PC-9 (cell line): ENCODE results near the gene TTLL9. TPM values are rescaled to one million over a fixed set of nuclear protein-coding genes. Genes with fewer than 3 reads are reported as not detected.

Experiments used
- BruUV-seq: library from RNA; stranded (reverse); fragments of 400-500 nt; replicated peaks from 2 replicates; lab custom pipeline; 2021; lab: Mats Ljungman, UMichigan
- CTCF ChIA-PET: fragments of 300-600 bp; sonication (Branson Sonifier 250); formaldehyde crosslinking; loops from one replicate; lab custom pipeline; 2022; ENCODE audit warnings: antibody characterized with exemption; lab: Charles Lee
- POLR2A ChIA-PET: fragments of 300-600 bp; sonication (Branson Sonifier 250); formaldehyde crosslinking; loops from one replicate; lab custom pipeline; 2022; ENCODE audit warnings: antibody characterized with exemption; ENCODE audit not compliant: unreplicated experiment; lab: Charles Lee
- DNase-seq, 2 experiments: peaks; one replicate each; pipeline versions ENCODE4 v3.0.0 to v3.0.0-alpha.2; 2015 to 2022; ENCODE audit warnings: mixed read lengths in 1 of 2
- H2AFZ ChIP-seq: fragments of 200-600 bp; sonication (generic); 2 replicates; pipeline ENCODE4 v1.8.1; 2017; ENCODE audit warnings: antibody characterized with exemption
- H3F3A ChIP-seq: fragments of 200-600 bp; sonication (generic); 2 replicates; pipeline ENCODE4 v1.8.1; 2017; ENCODE audit warnings: antibody characterized with exemption, mild to moderate bottlenecking, low read depth; ENCODE audit not compliant: insufficient read depth
- H3K27ac ChIP-seq: fragments of 200-600 bp; sonication (generic); 2 replicates; pipeline ENCODE4 v1.6.1; 2016; ENCODE audit warnings: mixed run types
- H3K27me3 ChIP-seq: fragments of 200-600 bp; sonication (generic); 2 replicates; pipeline ENCODE4 v1.6.1; 2016; ENCODE audit warnings: low read depth, mixed run types; ENCODE audit not compliant: insufficient read depth
- H3K36me3 ChIP-seq: fragments of 200-600 bp; sonication (generic); 2 replicates; pipeline ENCODE4 v1.6.1; 2016; ENCODE audit warnings: low read depth, mixed run types
- H3K4me1 ChIP-seq: fragments of 200-600 bp; sonication (generic); replicated peaks from 2 replicates; pipeline ENCODE4 v1.6.1; 2016; ENCODE audit warnings: mixed run types; ENCODE audit not compliant: insufficient read depth
- H3K4me2 ChIP-seq: fragments of 200-600 bp; sonication (generic); 2 replicates; pipeline ENCODE4 v1.6.1; 2017; ENCODE audit warnings: mixed run types
- H3K4me3 ChIP-seq: fragments of 200-600 bp; sonication (generic); 2 replicates; pipeline ENCODE4 v1.6.1; 2016; ENCODE audit warnings: mixed run types
- H3K79me2 ChIP-seq: fragments of 200-600 bp; sonication (generic); 2 replicates; pipeline ENCODE4 v1.6.1; 2017; ENCODE audit warnings: low read depth, mixed run types
- H3K9me2 ChIP-seq: fragments of 200-600 bp; sonication (generic); 2 replicates; pipeline ENCODE4 v1.8.1; 2017; ENCODE audit warnings: mild to moderate bottlenecking; ENCODE audit not compliant: insufficient read depth
- H3K9me3 ChIP-seq: fragments of 200-600 bp; sonication (generic); 2 replicates; pipeline ENCODE4 v1.8.1; 2016; ENCODE audit warnings: low read depth; ENCODE audit not compliant: insufficient read depth
- H4K20me1 ChIP-seq: fragments of 200-600 bp; sonication (generic); 2 replicates; pipeline ENCODE4 v1.8.1; 2017; ENCODE audit not compliant: insufficient read depth
- EZH2 ChIP-seq: fragments of 200-600 bp; sonication (generic); IDR thresholded peaks from 2 replicates; pipeline ENCODE4 v1.8.0; 2017; ENCODE audit warnings: antibody characterized with exemption, low read depth
- intact Hi-C: fragments of 100-400 bp; cut with micrococcal nuclease; formaldehyde crosslinking; loops from one replicate; pipeline ENCODE4 v1.10.0; 2022; ENCODE audit not compliant: unreplicated experiment
- total RNA-seq: library from RNA; stranded (reverse); gene quantifications from 2 replicates; pipeline ENCODE4 v1.2.3, GENCODE V29; 2021
- TF ChIP-seq, protein P1 (sequence below): fragments of 200-600 bp; sonication (generic); conservative IDR thresholded peaks from 2 replicates; pipeline ENCODE4 v1.6.1; 2017; ENCODE audit warnings: mixed run types, antibody characterized with exemption, mild to moderate bottlenecking, moderate library complexity

The TTLL9 gene
- total RNA-seq, 1 experiment from 2014 or later, result 1.8 TPM

DNA sequence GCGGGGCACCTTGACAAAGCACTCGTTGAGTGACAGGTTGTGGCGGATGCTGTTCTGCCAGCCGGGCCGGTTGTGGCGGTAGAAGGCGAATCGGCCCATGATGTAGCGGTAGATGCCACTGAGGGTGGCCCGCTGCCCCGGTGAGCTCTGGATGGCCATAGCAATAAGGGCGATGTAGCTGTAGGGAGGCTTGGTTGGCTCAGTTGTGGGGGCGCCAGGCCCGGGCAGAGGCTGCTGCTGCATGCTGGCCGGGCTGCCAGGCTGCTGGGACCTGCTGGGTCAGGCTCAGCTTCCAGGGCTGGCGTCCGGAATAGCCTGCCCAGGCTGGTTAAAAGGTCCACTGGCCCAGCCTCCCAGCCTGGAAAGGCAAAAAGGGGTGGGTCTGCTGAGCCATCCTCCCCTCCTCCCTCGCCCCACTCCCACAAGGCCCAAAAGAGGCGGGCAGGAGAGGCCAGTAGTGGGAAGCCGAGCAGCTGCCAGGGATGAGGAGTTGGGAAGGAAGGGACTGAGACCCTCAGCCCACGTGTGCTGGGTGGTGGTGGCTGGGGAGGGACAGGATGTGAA, 25.1 kb upstream of the TTLL9 start, which contains the start of gene FOXS1:
Gene FOXS1, minus strand, starts transcription at position 305 of the 564 bp plus-strand sequence. Its CDS starts 62 bp downstream, at position 243.
- H3K27ac ChIP-seq, result no peak within 1 kb of the TSS

DNA sequence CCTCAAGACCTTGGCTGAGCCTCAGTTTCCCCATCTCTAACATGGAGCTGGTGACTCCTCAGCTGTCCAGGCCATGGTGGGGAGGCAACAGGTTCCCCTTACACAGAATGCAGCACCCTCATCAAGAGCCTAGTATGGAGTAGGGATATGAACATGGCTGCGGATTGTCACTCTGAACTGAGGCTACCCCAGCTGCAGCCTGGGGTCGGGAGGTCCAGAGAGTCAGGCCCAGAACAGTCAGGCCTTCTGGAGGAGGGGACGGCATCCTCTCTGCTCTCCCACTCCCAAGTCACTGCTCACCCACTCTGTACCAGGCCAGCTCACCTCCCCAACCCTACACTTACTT, 23.7 kb upstream of the TTLL9 start:
- H3F3A ChIP-seq, result no peaks in the 10 kb centered on the region
- no TSS peak for BruUV-seq
- no peaks in the 10 kb centered on the region for H3K9me2 ChIP-seq
- peaks cover 8% of the 10 kb centered on the region for H3K4me1 ChIP-seq
- intact Hi-C loops, result loop anchor here (1.0 kb wide), 1 partner anchor 23 kb away; no protein-coding TSS in a partner anchor
- no peak overlapping the region for H3K27ac ChIP-seq
- H3K79me2 ChIP-seq, result no peaks in the 10 kb centered on the region
- H4K20me1 ChIP-seq, result no peaks in the 10 kb centered on the region
- H3K4me3 ChIP-seq, result no peak overlapping the region
- no peak overlapping the region for H2AFZ ChIP-seq
- no peak for DNase-seq
- H3K27me3 ChIP-seq, result peaks cover 26% of the 10 kb centered on the region
- H3K36me3 ChIP-seq, result no peaks in the 10 kb centered on the region
- H3K9me3 ChIP-seq, result no peaks in the 10 kb centered on the region
- CTCF ChIA-PET, result interaction anchor here (0.7 to 1.5 kb wide), 5 partner anchors 9 to 105 kb away, joined by 3 to 13 read pairs (median 3); partner anchors contain the start of gene PDRG1
- H3K4me2 ChIP-seq, result no peak overlapping the region
- TF ChIP-seq EZH2, result no peak
- TF ChIP-seq, protein P1, sequence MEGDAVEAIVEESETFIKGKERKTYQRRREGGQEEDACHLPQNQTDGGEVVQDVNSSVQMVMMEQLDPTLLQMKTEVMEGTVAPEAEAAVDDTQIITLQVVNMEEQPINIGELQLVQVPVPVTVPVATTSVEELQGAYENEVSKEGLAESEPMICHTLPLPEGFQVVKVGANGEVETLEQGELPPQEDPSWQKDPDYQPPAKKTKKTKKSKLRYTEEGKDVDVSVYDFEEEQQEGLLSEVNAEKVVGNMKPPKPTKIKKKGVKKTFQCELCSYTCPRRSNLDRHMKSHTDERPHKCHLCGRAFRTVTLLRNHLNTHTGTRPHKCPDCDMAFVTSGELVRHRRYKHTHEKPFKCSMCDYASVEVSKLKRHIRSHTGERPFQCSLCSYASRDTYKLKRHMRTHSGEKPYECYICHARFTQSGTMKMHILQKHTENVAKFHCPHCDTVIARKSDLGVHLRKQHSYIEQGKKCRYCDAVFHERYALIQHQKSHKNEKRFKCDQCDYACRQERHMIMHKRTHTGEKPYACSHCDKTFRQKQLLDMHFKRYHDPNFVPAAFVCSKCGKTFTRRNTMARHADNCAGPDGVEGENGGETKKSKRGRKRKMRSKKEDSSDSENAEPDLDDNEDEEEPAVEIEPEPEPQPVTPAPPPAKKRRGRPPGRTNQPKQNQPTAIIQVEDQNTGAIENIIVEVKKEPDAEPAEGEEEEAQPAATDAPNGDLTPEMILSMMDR, result peak; percentile 23; the same call in 1 of the 2 replicates
- POLR2A ChIA-PET, result no interaction called here

More for the DNA sequence above, 25.1 kb upstream of the TTLL9 start, which contains the start of gene FOXS1:
- CTCF ChIA-PET, result interaction anchor here (1.5 kb wide), 1 partner anchor 22 kb away, joined by 13 read pairs; no protein-coding TSS in a partner anchor
- no peak for DNase-seq
- Histone ChIP-seq H3F3A (no peaks in the 10 kb centered on the region), H2AFZ (no peak within 1 kb of the TSS), H4K20me1 (no peaks in the 10 kb centered on the region), H3K9me3 (no peaks in the 10 kb centered on the region), H3K4me1 (peaks cover 9% of the 10 kb centered on the region), H3K27me3 (peaks cover 26% of the 10 kb centered on the region), H3K9me2 (no peaks in the 10 kb centered on the region), H3K4me3 (no peak within 1 kb of the TSS), H3K36me3 (no peaks in the 10 kb centered on the region), H3K79me2 (no peaks in the 10 kb centered on the region), H3K4me2 (no peak within 1 kb of the TSS)
- no peak for TF ChIP-seq EZH2
- TF ChIP-seq, protein P1, result no peak
- intact Hi-C loops, result no loop called here
- POLR2A ChIA-PET, result no interaction called here
- no TSS peak for BruUV-seq

DNA sequence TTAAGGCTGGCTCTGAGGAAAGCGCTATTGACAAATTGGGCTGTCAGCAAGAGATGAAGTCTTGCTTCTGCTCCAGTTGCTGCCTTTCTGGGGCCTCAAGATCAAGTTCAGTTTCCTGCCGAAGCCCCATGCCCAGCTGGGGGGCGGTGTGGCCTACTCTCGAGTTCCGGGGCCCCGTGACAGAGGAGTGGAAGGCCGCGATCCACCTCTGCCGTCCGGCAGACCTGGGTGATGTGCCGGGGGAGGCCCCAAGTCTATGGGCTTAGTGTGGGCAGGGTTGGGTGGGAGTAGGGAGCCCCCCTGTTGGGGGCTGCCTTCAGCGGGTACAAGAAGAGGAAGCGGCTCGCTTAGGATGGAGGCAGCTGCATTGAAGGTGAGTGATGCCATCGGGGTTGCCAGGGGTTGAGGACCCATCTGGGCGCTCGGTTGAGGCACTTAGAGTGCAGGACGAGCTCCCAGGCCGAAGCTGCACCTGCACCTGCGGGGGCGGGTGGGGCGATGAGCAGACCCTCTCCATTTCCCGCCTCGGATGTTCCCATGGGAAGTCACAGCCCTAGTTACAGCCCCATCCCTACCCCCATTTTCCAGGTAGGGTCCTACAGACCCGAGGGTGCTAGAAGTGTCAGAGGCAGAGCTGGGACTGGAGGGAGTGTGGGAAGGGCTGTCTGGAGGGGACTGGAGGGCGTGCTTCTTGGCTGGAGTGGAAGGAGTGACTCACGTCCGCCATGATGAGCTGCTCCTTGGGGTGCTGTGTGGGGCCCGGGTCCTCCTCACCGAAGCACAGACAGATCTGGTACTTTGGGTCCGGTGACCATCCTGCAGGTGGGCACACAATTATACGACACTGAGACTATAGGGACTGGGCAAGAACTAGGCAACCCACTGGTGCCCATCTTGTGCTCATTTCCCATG, 22.1 kb upstream of the TTLL9 start:
- no peak overlapping the region for H3K4me3 ChIP-seq
- H2AFZ ChIP-seq, result no peak overlapping the region
- TF ChIP-seq, protein P1, result no peak
- TF ChIP-seq EZH2, result no peak
- no TSS peak for BruUV-seq
- no peaks in the 10 kb centered on the region for H3F3A ChIP-seq
- H3K36me3 ChIP-seq, result no peaks in the 10 kb centered on the region
- no peaks in the 10 kb centered on the region for H3K9me2 ChIP-seq
- H3K27me3 ChIP-seq, result peaks cover 26% of the 10 kb centered on the region
- no peaks in the 10 kb centered on the region for H3K4me1 ChIP-seq
- no peak overlapping the region for H3K4me2 ChIP-seq
- H3K27ac ChIP-seq, result no peak overlapping the region
- H4K20me1 ChIP-seq, result no peaks in the 10 kb centered on the region
- intact Hi-C loops, result no loop called here
- DNase-seq, result no peak
- H3K79me2 ChIP-seq, result no peaks in the 10 kb centered on the region
- ChIA-PET POLR2A (interaction anchor here (0.6 kb wide), 1 partner anchor 417 kb away, joined by 3 read pairs; no protein-coding TSS in a partner anchor), CTCF (no interaction called here)
- no peaks in the 10 kb centered on the region for H3K9me3 ChIP-seq
